A549 (cell line): Measurements from ENCODE around the gene MPL. TPM values are rescaled to one million over a fixed set of nuclear protein-coding genes. Genes with fewer than 3 reads are reported as not detected.

Experiments
- ATAC-seq, 2 experiments: fragments of 200-7000 bp in 1 of 2; fragments of >200 bp in 1 of 2; cut with Nextera tagmentation in 1 of 2; cut with Tn5 transposase in 1 of 2; 3 replicates each; pipeline versions ENCODE4 v1.8.0 to v1.9.1; 2018 to 2020; ENCODE audit warnings: mild to moderate bottlenecking in 1 of 2, moderate library complexity in 1 of 2
- CTCF ChIA-PET: fragments of 300-600 bp; sonication (Branson Sonifier 250); formaldehyde crosslinking; extraction: SDS; loops from one replicate; lab custom pipeline; 2021; ENCODE audit warnings: antibody characterized with exemption, inconsistent platforms; lab: Yijun Ruan, JAX
- POLR2A ChIA-PET: fragments of 350-600 bp; formaldehyde crosslinking; extraction: SDS; loops from one replicate; lab custom pipeline; 2021; ENCODE audit warnings: antibody characterized with exemption, inconsistent platforms; lab: Yijun Ruan, JAX
- DNase-seq, 2 experiments: peaks; one replicate each; pipeline versions ENCODE4 v3.0.0 to v3.0.0-alpha.2; 2011 to 2016; ENCODE audit warnings: low read depth in 1 of 2, low spot score in 1 of 2
- FAIRE-seq: peaks from 2 replicates; lab custom pipeline; 2011; peaks lifted over from hg19 to GRCh38; lab: Jason Lieb, UNC
- H3K27ac ChIP-seq, 2 experiments: fragments of >200 bp; sonication (Bioruptor Twin); formaldehyde crosslinking; 3 replicates each; pipeline ENCODE4 v1.5.1; 2016 to 2017
- H3K4me1 ChIP-seq: fragments of >200 bp; sonication (Bioruptor Twin); formaldehyde crosslinking; 3 replicates; pipeline ENCODE4 v1.6.1; 2016
- H3K4me2 ChIP-seq: fragments of >200 bp; sonication (Bioruptor Twin); formaldehyde crosslinking; 3 replicates; pipeline ENCODE4 v1.6.1; 2016
- H3K4me3 ChIP-seq: fragments of >200 bp; sonication (Bioruptor Twin); formaldehyde crosslinking; 3 replicates; pipeline ENCODE4 v1.5.1; 2016
- H3K9me3 ChIP-seq: fragments of >200 bp; sonication (Bioruptor Twin); formaldehyde crosslinking; 3 replicates; pipeline ENCODE4 v1.6.1; 2016
- CEBPB ChIP-seq, 2 experiments: fragments of >200 bp in 1 of 2; sonication (Bioruptor Twin) in 1 of 2; formaldehyde crosslinking in 1 of 2; IDR thresholded peaks; 2 replicates each; pipeline ENCODE4 v1.6.1; 2012 to 2016
- CTCF ChIP-seq: fragments of >200 bp; sonication (Bioruptor Twin); formaldehyde crosslinking; IDR thresholded peaks from 3 replicates; pipeline ENCODE4 v1.5.1; 2016
- EHF ChIP-seq: fragments of 250-450 bp; sonication (Bioruptor Pico); IDR thresholded peaks from 2 replicates; pipeline ENCODE4 v1.5.0; 2020; ENCODE audit warnings: mild to moderate bottlenecking
- EHMT2 ChIP-seq: fragments of 200-600 bp; sonication (generic); IDR thresholded peaks from 2 replicates; pipeline ENCODE4 v1.6.1; 2016; ENCODE audit warnings: antibody characterized with exemption, low read depth, mild to moderate bottlenecking, moderate library complexity
- EP300 ChIP-seq, 2 experiments: fragments of >200 bp; sonication (Bioruptor Twin); formaldehyde crosslinking; IDR thresholded peaks; 2 replicates in 1 of 2; 3 replicates in 1 of 2; pipeline ENCODE4 v1.6.1; 2016 to 2017
- FOXS1 ChIP-seq: fragments of 250-450 bp; sonication (Bioruptor Pico); IDR thresholded peaks from 2 replicates; pipeline ENCODE4 v1.5.0; 2020; ENCODE audit warnings: mild to moderate bottlenecking, moderate library complexity
- HDAC2 ChIP-seq: fragments of 200-600 bp; sonication (generic); IDR thresholded peaks from 2 replicates; pipeline ENCODE4 v1.6.1; 2016
- HOXB5 ChIP-seq: fragments of 250-450 bp; sonication (Bioruptor Pico); IDR thresholded peaks from 2 replicates; pipeline ENCODE4 v1.5.0; 2020; ENCODE audit warnings: mild to moderate bottlenecking, moderate library complexity
- JUNB ChIP-seq: fragments of >200 bp; sonication (Bioruptor Twin); formaldehyde crosslinking; IDR thresholded peaks from 2 replicates; pipeline ENCODE4 v1.6.1; 2016
- KDM1A ChIP-seq: fragments of 200-600 bp; sonication (generic); IDR thresholded peaks from 2 replicates; pipeline ENCODE4 v1.6.1; 2016; ENCODE audit warnings: low read depth, mild to moderate bottlenecking
- NR3C1 ChIP-seq: fragments of >200 bp; sonication (Bioruptor Twin); formaldehyde crosslinking; IDR thresholded peaks from 3 replicates; pipeline ENCODE4 v1.6.1; 2017
- PHF8 ChIP-seq: fragments of 200-600 bp; sonication (generic); IDR thresholded peaks from 2 replicates; pipeline ENCODE4 v1.6.1; 2016; ENCODE audit warnings: low read depth, mild to moderate bottlenecking, antibody characterized with exemption, moderate library complexity, borderline replicate concordance
- POLR2A ChIP-seq: IDR thresholded peaks from 2 replicates; pipeline ENCODE4 v1.6.1; 2012; ENCODE audit warnings: mild to moderate bottlenecking, low read length
- POLR2AphosphoS2 ChIP-seq: conservative IDR thresholded peaks from 2 replicates; pipeline ENCODE4 v1.6.1; 2012; ENCODE audit warnings: low read length, improper control_type of control experiment, inconsistent platforms
- RAD21 ChIP-seq, 2 experiments: fragments of >200 bp in 1 of 2; sonication (Bioruptor Twin) in 1 of 2; formaldehyde crosslinking in 1 of 2; IDR thresholded peaks in 1 of 2; conservative IDR thresholded peaks in 1 of 2; 2 replicates in 1 of 2; 3 replicates in 1 of 2; pipeline ENCODE4 v1.6.1; 2012 to 2018; ENCODE audit warnings: inconsistent platforms in 1 of 2
- RFX5 ChIP-seq: fragments of 450-650 bp; IDR thresholded peaks from 2 replicates; pipeline ENCODE4 v1.7.1; 2014; ENCODE audit warnings: antibody characterized with exemption, mild to moderate bottlenecking, moderate library complexity
- SREBF2 ChIP-seq: fragments of 450-650 bp; IDR thresholded peaks from 2 replicates; pipeline ENCODE4 v1.6.1; 2014; ENCODE audit warnings: mild to moderate bottlenecking, moderate library complexity
- TFCP2L1 ChIP-seq: fragments of 250-450 bp; sonication (Bioruptor Pico); IDR thresholded peaks from 2 replicates; pipeline ENCODE4 v1.5.0; 2021; ENCODE audit warnings: mild to moderate bottlenecking
- ZNF302 ChIP-seq: fragments of 250-450 bp; sonication (Bioruptor Pico); IDR thresholded peaks from 2 replicates; pipeline ENCODE4 v1.9.0; 2021; ENCODE audit warnings: inconsistent platforms, mild to moderate bottlenecking, moderate library complexity
- ZSCAN20 ChIP-seq: fragments of 250-450 bp; sonication (Bioruptor Pico); IDR thresholded peaks from 2 replicates; pipeline ENCODE4 v1.8.0; 2022; ENCODE audit warnings: mild to moderate bottlenecking, moderate library complexity
- WGBS: methylation state at CpG from one replicate; pipeline ENCODE4 v1.1.6; 2017; ENCODE audit errors: missing lambda C conversion rate; 5-methylcytosine and 5-hydroxymethylcytosine counted together
- polyA plus RNA-seq, 4 experiments: library from polyadenylated mRNA; depleted of rRNA in 3 of 4; stranded (reverse); fragments of >200 nt; fragmentation: RNase III in 1 of 4; extraction: RNeasy Plus Mini Kit Qiagen cat#74134 plus additional on column Dnase treatment in 1 of 4; gene quantifications; 2 replicates in 3 of 4; 3 replicates in 1 of 4; pipeline ENCODE4 v1.2.3, GENCODE V29; 2011 to 2017
- TF ChIP-seq, protein P1 (sequence below): fragments of 250-450 bp; sonication (Bioruptor Pico); IDR thresholded peaks from 2 replicates; pipeline ENCODE4 v1.5.0; 2020; ENCODE audit warnings: low read depth, mild to moderate bottlenecking, moderate library complexity

Gene MPL
- polyA plus RNA-seq, 2 of the 4 experiments (the other 2 are of a cell fraction) = not detected

DNA sequence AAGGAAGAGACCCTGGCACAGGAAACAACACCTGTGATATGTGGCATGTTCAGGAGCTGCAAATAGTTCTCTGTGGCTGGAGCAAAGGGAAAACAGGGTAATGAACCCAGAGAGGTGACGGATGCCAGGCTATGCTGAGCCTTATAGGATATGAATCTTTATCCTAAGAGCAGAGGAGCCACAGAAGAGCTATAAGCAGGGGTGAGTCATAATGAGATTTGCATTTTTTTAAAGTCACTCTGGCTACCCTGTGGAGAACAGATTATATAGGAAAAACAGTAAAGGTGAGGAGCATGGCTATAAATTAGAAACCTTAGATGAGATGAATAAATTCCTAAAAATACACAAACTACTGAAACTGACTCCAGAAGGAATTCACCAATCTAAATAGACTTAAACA lies 12.8 kb upstream of the MPL start:
- no peak for DNase-seq
- H3K9me3 ChIP-seq = peaks cover 16% of the 10 kb centered on the region; the same call in 2 of the 3 replicates
- H3K4me3 ChIP-seq = no peak overlapping the region
- ChIA-PET POLR2A (no interaction called here), CTCF (interaction anchor here (0.5 kb wide), 1 partner anchor 844 kb away, joined by 3 read pairs; no protein-coding TSS in a partner anchor)
- no peak overlapping the region for H3K27ac ChIP-seq
- TF ChIP-seq CTCF = no peak
- TF ChIP-seq EHMT2 = no peak
- no peak for TF ChIP-seq POLR2A
- no peak for TF ChIP-seq JUNB
- TF ChIP-seq NR3C1 = no peak
- no peak for TF ChIP-seq PHF8
- H3K4me2 ChIP-seq = no peak overlapping the region
- FAIRE-seq = no peak
- H3K4me1 ChIP-seq = no peaks in the 10 kb centered on the region
- WGBS = 89% methylated on average over 1 of the region's 1 CpG
- ATAC-seq = no peak

- no peak overlapping the region for H3K27ac ChIP-seq
- FAIRE-seq = no peak
- H3K4me2 ChIP-seq = no peak overlapping the region
- no peak overlapping the region for H3K4me3 ChIP-seq
- peaks cover 16% of the 10 kb centered on the region; the same call in 2 of the 3 replicates for H3K9me3 ChIP-seq
- H3K4me1 ChIP-seq = no peaks in the 10 kb centered on the region
- CTCF ChIA-PET = no interaction called here
- DNase-seq = no peak
- ATAC-seq = no peak
- POLR2A ChIA-PET = no interaction called here
- TF ChIP-seq POLR2AphosphoS2 = no peak
- no peak for TF ChIP-seq CTCF
- TF ChIP-seq ZSCAN20 (CRISPR knock-in tag) = no peak
- no peak for TF ChIP-seq PHF8
- TF ChIP-seq EHF (CRISPR knock-in tag) = no peak
- TF ChIP-seq RAD21 (conservative IDR thresholded peaks at IDR 0.05 in 1 of 2, IDR thresholded peaks at IDR 0.05 in 1 of 2) = no peak
- no peak for TF ChIP-seq HOXB5 (CRISPR knock-in tag)
- TF ChIP-seq EP300 (IDR thresholded peaks at IDR 0.05) = no peak
- no peak for TF ChIP-seq ZNF302 (CRISPR knock-in tag)
- TF ChIP-seq KDM1A = no peak
- no peak for TF ChIP-seq HDAC2
- TF ChIP-seq, protein P1, sequence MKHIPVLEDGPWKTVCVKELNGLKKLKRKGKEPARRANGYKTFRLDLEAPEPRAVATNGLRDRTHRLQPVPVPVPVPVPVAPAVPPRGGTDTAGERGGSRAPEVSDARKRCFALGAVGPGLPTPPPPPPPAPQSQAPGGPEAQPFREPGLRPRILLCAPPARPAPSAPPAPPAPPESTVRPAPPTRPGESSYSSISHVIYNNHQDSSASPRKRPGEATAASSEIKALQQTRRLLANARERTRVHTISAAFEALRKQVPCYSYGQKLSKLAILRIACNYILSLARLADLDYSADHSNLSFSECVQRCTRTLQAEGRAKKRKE (CRISPR knock-in tag) = no peak
- no peak for TF ChIP-seq FOXS1
- TF ChIP-seq TFCP2L1 (CRISPR knock-in tag) = no peak
- no peak for TF ChIP-seq RFX5
- no peak for TF ChIP-seq SREBF2
- TF ChIP-seq CEBPB (IDR thresholded peaks at IDR 0.05) = no peak
Observed at GRCh38 chr1:43325381-43325780, 12.2 kb upstream of the MPL start.
